ENCODE data around the gene TIMM29. TPM values are rescaled to one million over a fixed set of nuclear protein-coding genes. Genes with fewer than 3 reads are reported as not detected.

TIMM29 gene
- total RNA-seq, 1 experiment from 2014 or later = 60.8 TPM

- in situ Hi-C loops (cut with HindIII; ENCODE audit: low pct_unique_long_range_greater_than_20kb, low sequenced_read_pairs) = no loop called here
- DNase-seq (ENCODE audit: low read depth) = no peak
These were observed 20.1 kb upstream of the TIMM29 start for GRCh38 chr19:10908380-10908960.

GRCh38 chr19:10911579-10912363 is 16.8 kb upstream of the TIMM29 start:
- no peak for DNase-seq (ENCODE audit: low read depth)
- in situ Hi-C loops (cut with HindIII; ENCODE audit: low pct_unique_long_range_greater_than_20kb, low sequenced_read_pairs) = no loop called here

DNA sequence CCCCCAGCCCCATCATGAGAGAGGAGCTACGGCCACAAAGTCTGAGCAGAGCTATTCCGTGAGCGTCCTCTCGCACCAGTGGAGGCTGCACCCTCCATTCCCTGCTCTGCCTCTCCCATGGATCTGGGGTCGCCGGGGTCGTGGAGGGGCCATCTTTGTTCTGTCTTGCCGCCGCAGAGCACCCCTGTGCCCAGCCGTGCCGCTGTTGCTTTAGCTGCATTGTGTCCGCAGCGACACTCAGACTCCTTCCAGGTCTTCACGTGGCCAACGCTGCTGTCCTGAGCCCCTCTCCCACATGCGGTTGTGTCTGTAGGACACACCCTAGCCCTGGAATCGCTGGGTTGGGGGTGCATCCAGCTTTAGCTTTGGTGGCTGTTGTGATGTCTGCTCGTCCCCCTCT is 16.0 kb upstream of the TIMM29 start:
- no peak for DNase-seq (ENCODE audit: low read depth)
- in situ Hi-C loops (cut with HindIII; ENCODE audit: low pct_unique_long_range_greater_than_20kb, low sequenced_read_pairs) = no loop called here

- in situ Hi-C loops (cut with HindIII; ENCODE audit: low pct_unique_long_range_greater_than_20kb, low sequenced_read_pairs) = no loop called here
These were observed 14.8 kb upstream of the TIMM29 start for GRCh38 chr19:10913716-10914340.

GRCh38 chr19:10915130-10916091 is 13.2 kb upstream of the TIMM29 start:
- peak; percentile 43 for DNase-seq (ENCODE audit: low read depth)
- in situ Hi-C loops (cut with HindIII; ENCODE audit: low pct_unique_long_range_greater_than_20kb, low sequenced_read_pairs) = no loop called here

More at GRCh38 chr19:10913716-10914340, 14.8 kb upstream of the TIMM29 start:
- DNase-seq (ENCODE audit: low read depth) = no peak

GRCh38 chr19:10916602-10917001 is 12.0 kb upstream of the TIMM29 start:
- in situ Hi-C loops (cut with HindIII; ENCODE audit: low pct_unique_long_range_greater_than_20kb, low sequenced_read_pairs) = no loop called here
- no peak for DNase-seq (ENCODE audit: low read depth)

- in situ Hi-C loops (cut with HindIII; ENCODE audit: low pct_unique_long_range_greater_than_20kb, low sequenced_read_pairs) = no loop called here
- DNase-seq (ENCODE audit: low read depth) = no peak
These were observed 10.3 kb upstream of the TIMM29 start for GRCh38 chr19:10918359-10918758.

GRCh38 chr19:10919352-10920287 is 9.0 kb upstream of the TIMM29 start:
- no peak for DNase-seq (ENCODE audit: low read depth)
- in situ Hi-C loops (cut with HindIII; ENCODE audit: low pct_unique_long_range_greater_than_20kb, low sequenced_read_pairs) = no loop called here

- in situ Hi-C loops (cut with HindIII; ENCODE audit: low pct_unique_long_range_greater_than_20kb, low sequenced_read_pairs) = no loop called here
- DNase-seq (ENCODE audit: low read depth) = no peak
These were observed 8.3 kb upstream of the TIMM29 start for GRCh38 chr19:10920288-10920655.

GRCh38 chr19:10920781-10921180 is 7.8 kb upstream of the TIMM29 start:
- in situ Hi-C loops (cut with HindIII; ENCODE audit: low pct_unique_long_range_greater_than_20kb, low sequenced_read_pairs) = no loop called here
- no peak for DNase-seq (ENCODE audit: low read depth)

- in situ Hi-C loops (cut with HindIII; ENCODE audit: low pct_unique_long_range_greater_than_20kb, low sequenced_read_pairs) = no loop called here
- no peak for DNase-seq (ENCODE audit: low read depth)
These were observed 7.3 kb upstream of the TIMM29 start for GRCh38 chr19:10921199-10921909.

- in situ Hi-C loops (cut with HindIII; ENCODE audit: low pct_unique_long_range_greater_than_20kb, low sequenced_read_pairs) = no loop called here
- no peak for DNase-seq (ENCODE audit: low read depth)
These were observed 6.5 kb upstream of the TIMM29 start for GRCh38 chr19:10921910-10922637.

GRCh38 chr19:10922638-10923014 is 6.0 kb upstream of the TIMM29 start:
- DNase-seq (ENCODE audit: low read depth) = no peak
- in situ Hi-C loops (cut with HindIII; ENCODE audit: low pct_unique_long_range_greater_than_20kb, low sequenced_read_pairs) = no loop called here

- no peak for DNase-seq (ENCODE audit: low read depth)
- in situ Hi-C loops (cut with HindIII; ENCODE audit: low pct_unique_long_range_greater_than_20kb, low sequenced_read_pairs) = no loop called here
These were observed 5.1 kb upstream of the TIMM29 start for GRCh38 chr19:10923260-10924112.

- DNase-seq (ENCODE audit: low read depth) = no peak
- in situ Hi-C loops (cut with HindIII; ENCODE audit: low pct_unique_long_range_greater_than_20kb, low sequenced_read_pairs) = no loop called here
These were observed 4.0 kb upstream of the TIMM29 start for GRCh38 chr19:10924597-10924996.

Measured in Caki2 (cell line).